MM.1S (cell line): Measurements from ENCODE around the gene TRIM54.

Experiments
- EZH2phosphoT487 ChIP-seq: fragments of 300-600 bp; sonication (generic); IDR thresholded peaks from 2 replicates; pipeline ENCODE4 v1.6.1; 2018; ENCODE audit warnings: antibody characterized with exemption, low read length
- TF ChIP-seq, protein P1 (sequence below): fragments of 300-600 bp; sonication (generic); IDR thresholded peaks from 2 replicates; pipeline ENCODE4 v1.5.1; 2016; ENCODE audit warnings: antibody characterized with exemption, low read length, mixed read lengths

- TF ChIP-seq, protein P1, sequence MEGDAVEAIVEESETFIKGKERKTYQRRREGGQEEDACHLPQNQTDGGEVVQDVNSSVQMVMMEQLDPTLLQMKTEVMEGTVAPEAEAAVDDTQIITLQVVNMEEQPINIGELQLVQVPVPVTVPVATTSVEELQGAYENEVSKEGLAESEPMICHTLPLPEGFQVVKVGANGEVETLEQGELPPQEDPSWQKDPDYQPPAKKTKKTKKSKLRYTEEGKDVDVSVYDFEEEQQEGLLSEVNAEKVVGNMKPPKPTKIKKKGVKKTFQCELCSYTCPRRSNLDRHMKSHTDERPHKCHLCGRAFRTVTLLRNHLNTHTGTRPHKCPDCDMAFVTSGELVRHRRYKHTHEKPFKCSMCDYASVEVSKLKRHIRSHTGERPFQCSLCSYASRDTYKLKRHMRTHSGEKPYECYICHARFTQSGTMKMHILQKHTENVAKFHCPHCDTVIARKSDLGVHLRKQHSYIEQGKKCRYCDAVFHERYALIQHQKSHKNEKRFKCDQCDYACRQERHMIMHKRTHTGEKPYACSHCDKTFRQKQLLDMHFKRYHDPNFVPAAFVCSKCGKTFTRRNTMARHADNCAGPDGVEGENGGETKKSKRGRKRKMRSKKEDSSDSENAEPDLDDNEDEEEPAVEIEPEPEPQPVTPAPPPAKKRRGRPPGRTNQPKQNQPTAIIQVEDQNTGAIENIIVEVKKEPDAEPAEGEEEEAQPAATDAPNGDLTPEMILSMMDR, result no peak
- TF ChIP-seq EZH2phosphoT487, result no peak
Observed at GRCh38 chr2:27306573-27307286, 24.5 kb downstream of the TRIM54 start.
